22Rv1 (cell line): ENCODE measurements around the gene CACNA1C.

Source experiments
- ZFX ChIP-seq: fragments of 450-650 bp; IDR thresholded peaks from 2 replicates; pipeline ENCODE4 v1.6.1; 2017; ENCODE audit warnings: antibody characterized with exemption, borderline replicate concordance
- TF ChIP-seq, protein P1 (sequence below): fragments of 450-650 bp; IDR thresholded peaks from 2 replicates; pipeline ENCODE4 v1.5.1; 2017; ENCODE audit warnings: mild to moderate bottlenecking

GRCh38 chr12:2212971-2213869, 160.4 kb downstream of the CACNA1C start:
- TF ChIP-seq, protein P1, sequence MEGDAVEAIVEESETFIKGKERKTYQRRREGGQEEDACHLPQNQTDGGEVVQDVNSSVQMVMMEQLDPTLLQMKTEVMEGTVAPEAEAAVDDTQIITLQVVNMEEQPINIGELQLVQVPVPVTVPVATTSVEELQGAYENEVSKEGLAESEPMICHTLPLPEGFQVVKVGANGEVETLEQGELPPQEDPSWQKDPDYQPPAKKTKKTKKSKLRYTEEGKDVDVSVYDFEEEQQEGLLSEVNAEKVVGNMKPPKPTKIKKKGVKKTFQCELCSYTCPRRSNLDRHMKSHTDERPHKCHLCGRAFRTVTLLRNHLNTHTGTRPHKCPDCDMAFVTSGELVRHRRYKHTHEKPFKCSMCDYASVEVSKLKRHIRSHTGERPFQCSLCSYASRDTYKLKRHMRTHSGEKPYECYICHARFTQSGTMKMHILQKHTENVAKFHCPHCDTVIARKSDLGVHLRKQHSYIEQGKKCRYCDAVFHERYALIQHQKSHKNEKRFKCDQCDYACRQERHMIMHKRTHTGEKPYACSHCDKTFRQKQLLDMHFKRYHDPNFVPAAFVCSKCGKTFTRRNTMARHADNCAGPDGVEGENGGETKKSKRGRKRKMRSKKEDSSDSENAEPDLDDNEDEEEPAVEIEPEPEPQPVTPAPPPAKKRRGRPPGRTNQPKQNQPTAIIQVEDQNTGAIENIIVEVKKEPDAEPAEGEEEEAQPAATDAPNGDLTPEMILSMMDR: no peak
- TF ChIP-seq ZFX: no peak
